GM12874 (cell line): ENCODE data around the gene S100A8.

Experiments
- TF ChIP-seq, protein P1 (sequence below): IDR thresholded peaks from 2 replicates; pipeline ENCODE4 v1.5.1; 2011; ENCODE audit warnings: low read depth, mild to moderate bottlenecking, control low read depth, low read length, moderate library complexity; ENCODE audit not compliant: insufficient read depth

S100A8 gene

GRCh38 chr1:153403421-153404085 lies 12.7 kb upstream of the S100A8 start:
- TF ChIP-seq, protein P1, sequence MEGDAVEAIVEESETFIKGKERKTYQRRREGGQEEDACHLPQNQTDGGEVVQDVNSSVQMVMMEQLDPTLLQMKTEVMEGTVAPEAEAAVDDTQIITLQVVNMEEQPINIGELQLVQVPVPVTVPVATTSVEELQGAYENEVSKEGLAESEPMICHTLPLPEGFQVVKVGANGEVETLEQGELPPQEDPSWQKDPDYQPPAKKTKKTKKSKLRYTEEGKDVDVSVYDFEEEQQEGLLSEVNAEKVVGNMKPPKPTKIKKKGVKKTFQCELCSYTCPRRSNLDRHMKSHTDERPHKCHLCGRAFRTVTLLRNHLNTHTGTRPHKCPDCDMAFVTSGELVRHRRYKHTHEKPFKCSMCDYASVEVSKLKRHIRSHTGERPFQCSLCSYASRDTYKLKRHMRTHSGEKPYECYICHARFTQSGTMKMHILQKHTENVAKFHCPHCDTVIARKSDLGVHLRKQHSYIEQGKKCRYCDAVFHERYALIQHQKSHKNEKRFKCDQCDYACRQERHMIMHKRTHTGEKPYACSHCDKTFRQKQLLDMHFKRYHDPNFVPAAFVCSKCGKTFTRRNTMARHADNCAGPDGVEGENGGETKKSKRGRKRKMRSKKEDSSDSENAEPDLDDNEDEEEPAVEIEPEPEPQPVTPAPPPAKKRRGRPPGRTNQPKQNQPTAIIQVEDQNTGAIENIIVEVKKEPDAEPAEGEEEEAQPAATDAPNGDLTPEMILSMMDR = no peak

- TF ChIP-seq, protein P1 = no peak
Observed at GRCh38 chr1:153402226-153402625, 11.4 kb upstream of the S100A8 start.

DNA sequence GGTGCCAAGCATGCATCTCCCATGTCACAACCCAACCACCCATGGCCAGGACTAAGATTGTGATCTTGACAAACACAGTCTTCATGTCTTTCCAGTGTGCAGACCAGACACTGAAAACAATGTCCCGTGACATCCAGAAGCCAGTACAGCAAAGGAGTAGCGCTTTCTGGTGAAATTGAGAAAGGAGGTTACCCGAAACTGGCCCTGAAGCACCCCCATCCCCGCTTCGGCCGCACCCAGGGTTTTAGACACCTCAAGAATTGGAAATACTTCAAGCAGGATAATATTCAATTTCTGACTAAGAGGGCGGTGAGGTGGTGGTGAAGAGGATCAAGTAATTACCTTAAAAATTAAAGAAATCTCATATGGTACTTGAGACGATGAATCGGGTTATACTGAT lies 10.6 kb upstream of the S100A8 start:
- TF ChIP-seq, protein P1 = no peak

DNA sequence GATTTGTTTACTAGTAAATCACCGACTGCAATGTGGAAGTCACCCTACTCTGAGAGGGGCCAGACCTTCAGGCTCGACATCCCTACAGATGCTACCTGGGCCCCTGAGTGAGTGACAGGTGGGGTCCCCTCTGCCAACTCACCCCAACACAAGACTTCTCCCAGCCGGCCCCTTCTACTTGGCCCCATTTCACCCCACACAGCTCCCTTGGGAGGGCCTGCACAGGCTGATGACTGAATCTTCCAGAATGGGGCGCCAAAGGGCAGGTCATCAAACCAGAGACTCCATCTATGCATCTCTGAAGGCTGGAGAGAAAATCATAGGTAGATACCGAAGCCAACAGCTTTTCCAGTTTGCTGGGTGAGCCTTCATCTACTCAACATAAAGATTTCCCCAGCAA lies 9.4 kb upstream of the S100A8 start:
- TF ChIP-seq, protein P1 = no peak

GRCh38 chr1:153399401-153400055 lies 8.7 kb upstream of the S100A8 start:
- TF ChIP-seq, protein P1 = no peak

- TF ChIP-seq, protein P1 = no peak
Observed at GRCh38 chr1:153397924-153398651, 7.2 kb upstream of the S100A8 start.
